Retinal pigment epithelial cell (primary cell): ENCODE results near the gene NRP1.

Source experiments
- DNase-seq: peaks from one replicate; pipeline ENCODE4 v3.0.0-alpha.2; 2010; ENCODE audit warnings: low read depth
- H3K4me3 ChIP-seq: 2 replicates; pipeline ENCODE4 v1.5.1; 2011; ENCODE audit warnings: mild to moderate bottlenecking, low read length, control low read depth, moderate library complexity
- TF ChIP-seq, protein P1 (sequence below): conservative IDR thresholded peaks from 2 replicates; pipeline ENCODE4 v1.5.1; 2011; ENCODE audit warnings: low read depth, low read length, control low read depth, inconsistent platforms

NRP1 gene

DNA sequence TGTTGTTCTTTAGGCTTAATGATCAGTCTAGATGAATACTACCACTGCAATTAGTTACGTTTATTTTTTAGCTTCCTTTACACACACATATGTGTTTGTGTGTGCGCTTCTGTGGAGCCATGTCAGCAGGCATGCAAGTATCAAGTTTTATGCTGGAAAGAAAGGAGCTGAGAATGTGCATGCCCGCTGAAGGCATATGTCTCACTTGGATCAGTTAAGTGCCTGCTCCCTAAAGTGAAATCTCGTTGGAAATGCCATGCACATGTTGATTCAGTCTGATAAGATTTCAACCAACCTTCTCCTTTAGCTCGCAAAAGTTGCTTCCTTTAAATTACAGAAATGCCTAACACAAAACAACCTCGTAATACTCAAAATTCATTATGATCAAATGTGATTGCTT, 10.7 kb downstream of the NRP1 start:
- no peak overlapping the region for H3K4me3 ChIP-seq
- no peak for DNase-seq
- TF ChIP-seq, protein P1, sequence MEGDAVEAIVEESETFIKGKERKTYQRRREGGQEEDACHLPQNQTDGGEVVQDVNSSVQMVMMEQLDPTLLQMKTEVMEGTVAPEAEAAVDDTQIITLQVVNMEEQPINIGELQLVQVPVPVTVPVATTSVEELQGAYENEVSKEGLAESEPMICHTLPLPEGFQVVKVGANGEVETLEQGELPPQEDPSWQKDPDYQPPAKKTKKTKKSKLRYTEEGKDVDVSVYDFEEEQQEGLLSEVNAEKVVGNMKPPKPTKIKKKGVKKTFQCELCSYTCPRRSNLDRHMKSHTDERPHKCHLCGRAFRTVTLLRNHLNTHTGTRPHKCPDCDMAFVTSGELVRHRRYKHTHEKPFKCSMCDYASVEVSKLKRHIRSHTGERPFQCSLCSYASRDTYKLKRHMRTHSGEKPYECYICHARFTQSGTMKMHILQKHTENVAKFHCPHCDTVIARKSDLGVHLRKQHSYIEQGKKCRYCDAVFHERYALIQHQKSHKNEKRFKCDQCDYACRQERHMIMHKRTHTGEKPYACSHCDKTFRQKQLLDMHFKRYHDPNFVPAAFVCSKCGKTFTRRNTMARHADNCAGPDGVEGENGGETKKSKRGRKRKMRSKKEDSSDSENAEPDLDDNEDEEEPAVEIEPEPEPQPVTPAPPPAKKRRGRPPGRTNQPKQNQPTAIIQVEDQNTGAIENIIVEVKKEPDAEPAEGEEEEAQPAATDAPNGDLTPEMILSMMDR, result no peak

DNA sequence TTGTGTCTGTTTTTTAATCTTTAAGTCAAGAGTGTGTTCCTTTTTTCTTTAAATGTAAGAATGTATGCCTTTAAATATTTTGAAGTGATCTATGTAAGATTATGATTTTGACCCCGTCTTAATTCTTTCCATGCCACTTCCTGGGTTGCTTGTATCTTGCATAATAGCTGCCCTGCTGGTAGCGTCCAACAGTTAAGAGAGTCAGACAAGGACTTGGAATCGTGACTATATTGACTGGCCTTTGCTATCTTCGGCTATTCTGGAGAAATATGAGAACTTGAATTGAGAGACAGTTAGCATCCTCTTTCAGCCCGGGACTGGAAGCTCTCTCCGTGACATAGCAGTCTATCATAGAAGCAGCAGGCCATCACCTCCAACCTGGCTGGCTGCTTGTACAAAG, 13.0 kb downstream of the NRP1 start:
- H3K4me3 ChIP-seq, result no peak overlapping the region
- DNase-seq, result no peak
- TF ChIP-seq, protein P1, result no peak

DNA sequence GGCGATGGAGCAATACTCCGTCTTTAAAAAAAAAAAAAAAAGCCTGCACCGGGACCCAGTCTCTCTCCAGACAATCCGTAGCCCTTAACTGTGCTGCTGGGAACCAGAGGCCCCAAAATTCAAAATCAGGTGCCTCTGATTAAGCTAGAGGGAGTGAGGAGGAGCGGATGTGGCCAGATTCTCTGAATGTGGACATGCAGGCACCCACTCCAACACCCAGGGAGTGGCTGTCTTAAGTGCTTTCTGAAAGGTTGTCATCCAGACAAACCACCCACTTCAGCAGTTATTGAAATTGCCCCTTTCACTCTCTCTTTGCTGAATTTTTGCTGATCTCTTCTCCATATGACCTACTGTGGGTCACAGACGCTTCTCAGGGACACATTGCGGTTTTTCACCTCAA, 14.2 kb downstream of the NRP1 start:
- TF ChIP-seq, protein P1, result no peak
- DNase-seq, result no peak

DNA sequence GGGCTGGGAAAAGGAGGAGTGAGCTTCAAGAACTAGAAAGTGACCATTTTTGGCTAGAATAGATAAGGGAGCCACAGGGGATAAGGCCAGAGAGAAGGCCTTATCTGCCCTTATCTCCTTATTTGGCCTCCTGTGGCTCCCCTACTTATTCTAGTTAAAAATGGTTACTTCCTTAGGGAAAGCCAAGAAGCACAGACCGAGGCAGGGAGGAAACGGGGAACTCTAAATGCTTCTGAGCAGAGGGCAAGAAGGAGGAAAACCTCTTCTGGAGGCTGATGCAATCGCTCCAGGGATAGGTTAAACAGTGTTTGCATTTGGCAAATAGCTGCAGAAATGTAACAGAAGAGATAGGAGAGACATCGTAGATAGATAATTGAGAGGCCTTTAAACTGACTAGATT, 18.6 kb downstream of the NRP1 start:
- TF ChIP-seq, protein P1, result no peak
- H3K4me3 ChIP-seq, result no peak overlapping the region
- DNase-seq, result no peak

More for the DNA sequence above, 14.2 kb downstream of the NRP1 start:
- H3K4me3 ChIP-seq, result no peak overlapping the region

DNA sequence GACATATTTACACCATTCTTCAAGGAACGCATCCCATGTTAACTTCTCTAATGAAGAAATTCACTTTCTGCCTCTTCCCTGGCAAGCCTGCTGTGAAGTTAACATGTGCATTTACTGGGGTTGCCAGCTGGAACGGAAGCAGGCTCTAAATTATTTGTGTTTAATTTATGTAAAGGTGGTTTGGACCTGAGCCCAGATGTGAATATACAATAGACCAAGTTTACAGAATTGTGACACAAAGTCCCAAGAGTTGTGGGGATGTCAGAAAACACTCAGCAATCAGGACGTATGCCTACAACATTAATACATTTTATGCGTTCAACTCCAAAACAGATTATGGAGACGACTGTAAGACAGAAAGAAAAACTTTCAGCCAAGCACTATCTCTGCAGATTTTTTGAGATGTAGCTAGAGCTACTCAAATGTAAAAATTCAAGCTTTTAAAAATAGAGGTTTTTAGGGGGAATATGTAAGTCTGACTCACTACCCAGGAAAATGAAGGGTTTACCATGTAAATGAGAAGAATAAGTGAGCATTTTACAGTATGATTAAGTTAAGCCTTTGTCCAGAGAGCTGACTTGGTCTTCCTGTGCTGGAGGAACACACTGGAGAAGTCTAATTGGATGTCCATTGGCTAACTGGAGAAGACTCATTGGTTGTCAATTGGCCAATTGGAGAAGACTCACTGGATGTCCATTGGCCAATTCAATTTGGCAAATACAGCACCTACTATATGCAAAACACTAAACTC, 19.5 kb downstream of the NRP1 start:
- TF ChIP-seq, protein P1, result no peak
- no peak overlapping the region for H3K4me3 ChIP-seq
- no peak for DNase-seq

DNA sequence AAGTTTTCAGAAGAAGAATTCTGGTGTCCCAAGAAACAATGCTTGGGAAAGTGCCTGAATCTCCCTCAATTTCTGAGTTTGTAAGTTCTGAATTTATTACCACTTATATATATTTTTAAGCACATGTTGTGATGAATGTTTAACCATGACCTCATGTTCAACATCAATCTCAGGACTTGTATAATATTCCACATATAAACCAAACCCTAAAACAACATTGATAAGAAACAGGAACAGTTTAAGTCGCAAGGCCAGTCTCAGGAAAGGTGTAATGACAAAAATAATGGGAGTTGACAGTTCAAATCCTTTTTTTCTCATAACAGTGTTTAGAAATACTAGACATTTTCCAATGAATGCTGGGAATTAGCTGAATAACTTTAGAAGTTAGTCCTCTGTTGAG, 22.8 kb downstream of the NRP1 start:
- TF ChIP-seq, protein P1, result no peak
- H3K4me3 ChIP-seq, result no peak overlapping the region
- no peak for DNase-seq

DNA sequence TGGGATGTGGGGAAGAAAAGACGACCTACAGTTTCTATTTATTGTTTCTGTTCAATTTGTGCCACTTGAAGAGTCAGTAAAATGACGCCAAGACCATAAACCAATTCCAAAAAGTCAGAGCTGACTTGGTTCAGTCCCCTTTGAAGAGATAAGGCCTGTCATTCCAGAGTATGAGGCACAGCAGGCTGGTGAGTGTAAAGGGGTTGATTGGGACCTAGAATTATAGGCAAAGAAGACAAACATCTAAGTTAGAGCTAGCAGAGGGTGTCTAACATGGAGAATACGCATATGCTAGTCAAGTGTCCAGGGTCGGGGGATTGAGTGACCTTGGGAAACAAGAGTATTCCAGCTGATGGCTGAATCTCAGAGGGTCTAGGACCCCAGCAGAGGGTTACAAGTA, 23.6 kb downstream of the NRP1 start:
- DNase-seq, result no peak
- H3K4me3 ChIP-seq, result no peak overlapping the region
- TF ChIP-seq, protein P1, result no peak
